Stimulated activated CD4-positive, alpha-beta T cell treated with anti-CD3 and anti-CD28 coated beads, Interleukin-2, amount 100 ng/mL, for 4 hours (primary cell): ENCODE measurements around the gene DIDO1.

Experiments
- DNase-seq: peaks from one replicate; pipeline ENCODE4 v3.0.0-alpha.2; 2020; ENCODE audit warnings: low read depth

The DIDO1 gene

DNA sequence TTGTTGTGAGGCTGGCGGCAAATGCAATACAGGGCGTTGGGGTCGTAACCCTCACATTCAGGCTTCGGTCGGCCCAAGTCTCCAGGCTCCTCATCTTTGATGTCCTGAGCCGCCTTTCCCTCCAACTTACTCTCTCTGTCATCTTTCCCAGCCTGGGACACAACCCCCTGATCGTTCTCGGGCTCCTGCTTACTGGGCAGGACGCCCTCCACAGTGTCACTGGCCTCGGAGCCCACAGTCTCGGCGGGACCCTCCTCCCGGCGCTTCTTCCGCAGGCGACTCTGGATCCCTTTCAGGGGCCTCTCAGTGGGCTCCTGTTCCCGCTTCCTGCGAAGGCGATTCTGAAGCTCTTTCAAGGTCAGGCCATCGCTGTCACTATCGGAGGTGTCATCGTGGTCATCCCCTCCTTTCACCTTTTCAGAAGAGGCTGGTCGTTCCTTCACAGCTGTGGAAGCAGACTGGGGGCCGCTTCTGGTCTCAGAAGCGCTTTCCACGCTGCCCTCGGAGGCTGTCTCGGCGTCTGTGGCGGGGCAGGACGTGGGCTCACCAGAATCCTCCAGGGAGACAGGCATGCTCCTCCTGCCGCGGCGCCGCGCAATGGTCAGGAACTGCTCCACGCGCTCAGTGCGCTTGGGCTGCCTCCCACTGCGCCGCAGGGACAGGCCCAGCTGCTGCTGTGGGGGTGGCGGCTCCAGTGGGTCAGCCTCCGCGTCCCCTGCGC is 15.4 kb downstream of the DIDO1 start:
- no peak for DNase-seq

DNA sequence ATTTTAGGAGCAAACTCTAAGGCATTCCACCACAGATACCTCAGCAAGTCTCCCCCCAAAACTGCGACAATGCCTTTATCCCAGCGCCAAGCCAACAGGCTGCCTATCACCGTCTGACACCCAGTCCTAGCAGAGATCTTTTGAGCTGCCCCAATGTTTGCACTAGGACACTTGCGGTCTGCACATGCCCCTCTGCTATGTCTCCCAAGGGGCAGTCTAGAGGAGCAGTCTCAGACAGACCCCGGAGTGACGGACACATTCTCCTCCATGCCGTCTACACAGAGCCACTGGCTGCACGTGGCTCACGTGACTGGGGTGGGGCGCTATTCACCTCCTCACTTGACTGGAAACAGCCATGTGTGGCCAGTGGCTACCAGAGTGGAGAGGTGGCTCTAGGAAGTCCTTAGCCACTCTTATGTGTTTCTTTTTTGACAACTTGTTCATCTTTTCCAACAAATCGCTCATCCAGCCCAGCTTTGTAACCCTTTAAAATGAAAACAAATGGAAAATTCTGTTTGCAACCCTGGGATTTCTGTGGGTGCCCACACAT is 16.0 kb downstream of the DIDO1 start:
- DNase-seq, result no peak

DNA sequence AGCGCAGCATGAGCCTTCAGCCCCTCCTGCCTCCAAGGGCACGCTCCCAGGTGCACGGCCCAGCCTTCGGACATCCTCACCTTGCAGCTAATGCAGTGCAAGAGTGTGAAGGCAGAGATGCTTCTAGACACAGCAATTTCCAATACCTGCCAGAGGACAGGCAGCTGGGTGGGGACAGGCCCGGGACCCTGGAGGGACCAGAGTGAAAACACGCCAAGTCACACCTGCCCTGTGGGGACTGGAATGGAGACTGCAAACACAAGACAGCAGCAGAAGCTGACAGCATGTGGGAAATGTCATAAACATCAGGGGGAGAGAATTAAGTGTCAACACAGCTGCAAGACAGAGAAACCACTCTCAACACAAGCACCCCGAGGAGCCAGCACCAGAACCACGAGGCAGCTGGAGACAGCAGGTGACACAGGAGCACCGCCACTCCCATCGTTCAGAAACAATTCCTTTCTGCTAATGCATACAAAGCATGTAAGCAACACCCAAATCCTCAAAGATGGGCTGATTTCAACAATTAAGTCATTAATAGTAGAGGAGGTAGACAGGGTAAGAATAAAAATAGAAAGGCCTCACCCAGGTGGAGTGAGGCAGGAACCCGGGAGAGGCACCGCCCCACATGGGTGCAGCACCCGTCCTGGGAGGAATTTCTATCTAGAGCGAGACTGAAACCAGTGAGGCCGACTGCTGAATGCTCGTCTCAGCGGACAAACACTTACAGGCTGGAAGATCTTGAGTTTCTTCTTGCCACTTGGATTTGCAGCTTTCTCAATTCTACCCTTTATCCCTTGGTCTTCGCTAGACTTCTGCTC is 17.1 kb downstream of the DIDO1 start:
- DNase-seq, result no peak

- DNase-seq, result no peak
These were observed 18.7 kb downstream of the DIDO1 start for GRCh38 chr20:62907384-62908317.

DNA sequence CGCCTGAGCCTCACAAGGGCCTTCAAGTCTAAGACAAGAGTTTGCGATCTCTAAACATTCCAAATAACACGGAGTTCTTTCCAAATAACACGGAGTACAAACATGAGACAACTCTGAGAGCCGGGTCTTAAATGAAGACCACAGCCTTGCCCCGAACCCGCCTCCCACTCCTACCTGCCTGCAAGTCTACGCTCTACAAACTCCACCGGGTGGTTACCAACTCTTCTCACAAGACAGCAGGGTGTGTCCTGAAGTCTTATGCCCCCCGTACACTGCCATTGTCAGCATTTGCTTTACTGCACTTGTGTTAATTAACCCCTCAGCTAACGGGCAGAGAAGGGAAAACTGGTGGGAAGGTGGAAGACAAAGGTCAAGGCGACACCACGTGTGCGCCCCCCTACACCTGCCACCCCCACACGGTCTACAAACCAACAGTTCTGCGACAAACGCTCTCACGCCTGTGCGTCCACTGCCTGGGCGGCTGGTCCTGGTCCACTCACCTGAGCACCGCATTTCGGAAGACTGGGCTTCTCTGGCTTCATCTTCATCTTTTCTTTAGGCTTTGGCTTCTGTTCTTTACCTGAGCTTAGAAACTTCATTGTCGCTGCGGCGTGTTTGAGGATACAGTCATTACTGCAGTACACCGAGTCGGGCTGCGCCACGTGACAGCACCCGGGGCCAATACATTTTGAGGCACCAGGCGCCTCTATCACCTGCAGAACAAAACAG is 19.5 kb downstream of the DIDO1 start:
- no peak for DNase-seq

DNA sequence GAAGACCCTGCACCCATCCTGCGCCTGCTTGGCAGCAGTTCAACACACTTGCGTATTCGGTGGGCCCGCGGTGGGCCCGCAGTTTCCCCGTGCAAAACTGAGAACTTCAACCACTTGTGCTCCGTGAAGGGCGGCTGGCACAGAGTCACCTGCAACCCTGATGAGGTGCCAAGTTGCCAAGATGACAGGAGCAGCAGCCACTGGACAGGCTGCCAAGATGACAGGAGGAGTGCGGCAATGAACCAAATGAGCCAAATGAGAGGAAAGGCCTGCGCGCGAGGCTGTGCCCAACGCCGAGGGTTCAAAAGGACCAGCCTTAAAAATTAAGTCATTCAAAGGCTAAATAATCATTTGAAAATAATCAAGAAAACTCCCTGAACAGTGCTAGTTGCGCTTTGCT is 20.1 kb downstream of the DIDO1 start:
- DNase-seq, result no peak

DNA sequence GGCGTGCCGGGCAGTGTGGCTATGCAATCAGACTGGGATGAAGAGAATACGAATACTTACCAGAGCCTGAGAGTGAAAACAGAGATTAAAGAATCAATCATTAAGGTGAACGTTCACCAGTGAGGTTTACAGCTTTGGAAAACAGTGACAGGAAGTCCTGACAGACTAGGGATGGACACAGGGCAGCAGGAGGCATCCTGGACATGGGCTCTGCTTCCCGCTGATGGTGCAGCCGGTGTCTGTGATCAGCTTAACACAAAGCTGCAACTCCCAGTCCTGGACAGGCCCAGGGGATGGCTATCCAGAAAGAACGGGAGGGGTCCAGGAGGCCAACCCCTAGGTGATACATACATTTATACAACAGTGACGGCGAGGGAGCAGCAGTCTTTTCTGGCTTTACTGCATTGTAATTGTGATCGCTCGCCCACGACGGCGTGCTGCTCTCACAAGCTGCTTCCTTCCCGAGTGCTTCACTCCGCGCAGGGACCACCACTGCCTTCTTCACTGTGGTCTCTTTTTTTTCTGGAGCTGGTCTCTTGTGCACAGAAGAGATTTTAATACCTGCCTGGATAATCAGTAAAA is 20.7 kb downstream of the DIDO1 start:
- no peak for DNase-seq

DNA sequence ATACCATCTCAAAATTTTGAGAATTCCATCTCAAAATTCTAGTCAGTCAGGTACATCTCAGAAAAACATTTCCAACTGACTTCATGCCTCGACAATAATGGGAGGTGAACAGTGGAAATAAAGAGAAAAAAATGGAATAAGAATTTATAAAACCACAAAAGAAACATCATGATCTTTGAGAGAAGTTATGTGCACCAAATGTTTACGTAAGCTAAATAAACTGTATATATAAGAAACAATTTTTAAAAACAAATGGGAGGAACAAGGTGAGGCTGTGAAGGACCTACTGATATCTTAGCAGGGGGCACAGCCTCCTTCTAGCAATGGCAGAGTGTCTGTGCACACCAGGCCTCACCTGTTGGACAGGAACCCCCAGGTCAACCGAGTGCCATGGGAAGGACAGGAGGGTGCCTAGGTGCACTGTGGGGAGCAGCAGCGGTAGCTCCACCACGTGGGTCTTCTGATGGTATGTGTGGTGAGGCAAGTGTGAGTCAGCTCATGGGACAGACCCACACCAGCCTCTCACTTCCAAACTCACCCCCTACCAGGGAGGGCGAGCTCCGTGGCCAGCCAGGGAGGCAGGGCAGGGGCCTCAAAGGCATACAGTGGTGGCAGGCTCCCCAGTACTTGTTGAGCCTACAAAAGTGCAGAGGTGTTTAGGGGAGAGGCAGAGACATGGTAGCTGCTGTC is 23.2 kb downstream of the DIDO1 start:
- DNase-seq, result no peak

GRCh38 chr20:62901891-62902290 is 24.4 kb downstream of the DIDO1 start:
- no peak for DNase-seq

DNA sequence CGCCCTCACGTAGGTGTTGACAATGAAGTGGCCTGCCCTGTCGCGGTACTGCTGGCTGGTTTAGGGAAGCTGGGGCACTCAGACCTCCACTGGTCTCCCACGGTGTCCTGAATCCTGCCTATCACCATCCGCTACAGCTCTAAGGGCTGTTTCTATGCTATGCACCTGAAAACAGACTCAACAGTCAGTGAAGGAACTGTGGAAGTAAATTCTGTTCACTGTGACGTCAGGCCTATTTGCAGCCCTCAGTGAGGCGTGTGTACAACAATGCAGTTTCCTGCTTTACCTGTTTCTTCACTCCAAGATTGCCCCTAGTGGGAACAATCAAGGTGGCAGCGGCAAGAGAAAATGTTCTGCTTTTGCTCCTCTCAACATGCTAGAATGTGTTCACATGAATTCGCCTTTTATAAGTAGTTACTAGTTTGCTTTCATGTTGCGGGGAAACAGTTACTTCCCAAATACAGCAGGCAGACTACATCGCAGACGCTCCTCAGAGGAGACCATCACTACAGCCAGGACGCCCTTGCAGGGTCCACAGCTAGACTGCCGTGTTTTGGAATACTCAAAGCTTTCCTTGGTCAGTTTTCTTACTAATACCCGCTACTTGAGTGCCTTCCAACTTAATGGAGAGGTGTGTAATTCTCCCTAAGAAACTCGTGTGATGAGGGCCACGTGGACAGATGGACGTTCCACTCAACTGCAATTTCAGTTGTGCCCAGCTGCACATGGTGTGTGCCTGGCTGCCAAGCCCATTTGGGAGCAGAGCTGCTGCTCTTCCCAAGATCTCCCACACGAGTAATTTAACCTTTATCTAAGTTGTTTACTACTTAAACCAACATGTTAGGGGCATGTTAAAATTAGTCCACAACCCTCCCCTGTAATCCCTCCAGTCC is 25.4 kb downstream of the DIDO1 start:
- no peak for DNase-seq

- peak; percentile 47 for DNase-seq
These were observed 26.1 kb downstream of the DIDO1 start for GRCh38 chr20:62900052-62900691.

DNA sequence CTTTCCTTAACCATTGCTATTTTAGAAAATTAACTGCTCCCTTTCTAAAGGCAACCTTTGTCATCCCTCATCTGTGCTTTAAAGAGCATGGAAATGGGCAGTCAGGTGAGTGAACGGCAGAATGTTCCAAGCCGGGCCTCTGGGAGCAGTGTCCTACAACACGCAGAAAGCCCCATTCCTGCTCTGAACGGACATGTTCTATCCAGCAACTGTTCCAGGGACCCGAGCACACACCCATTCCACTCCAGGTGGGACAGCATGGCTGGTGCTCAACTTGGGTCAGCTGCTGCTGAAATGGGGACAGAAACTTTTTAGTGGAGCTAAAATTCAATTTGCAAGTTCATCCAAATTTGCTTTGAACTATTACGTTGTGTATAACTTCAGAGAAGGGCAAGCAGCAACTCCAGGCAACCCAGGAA is 26.7 kb downstream of the DIDO1 start:
- no peak for DNase-seq

- no peak for DNase-seq
These were observed 27.2 kb downstream of the DIDO1 start for GRCh38 chr20:62898970-62899632.

GRCh38 chr20:62898093-62898964 is 28.0 kb downstream of the DIDO1 start:
- no peak for DNase-seq

- DNase-seq, result no peak
These were observed 28.6 kb downstream of the DIDO1 start for GRCh38 chr20:62897666-62898065.

GRCh38 chr20:62896526-62896925 is 29.8 kb downstream of the DIDO1 start:
- DNase-seq, result no peak

DNA sequence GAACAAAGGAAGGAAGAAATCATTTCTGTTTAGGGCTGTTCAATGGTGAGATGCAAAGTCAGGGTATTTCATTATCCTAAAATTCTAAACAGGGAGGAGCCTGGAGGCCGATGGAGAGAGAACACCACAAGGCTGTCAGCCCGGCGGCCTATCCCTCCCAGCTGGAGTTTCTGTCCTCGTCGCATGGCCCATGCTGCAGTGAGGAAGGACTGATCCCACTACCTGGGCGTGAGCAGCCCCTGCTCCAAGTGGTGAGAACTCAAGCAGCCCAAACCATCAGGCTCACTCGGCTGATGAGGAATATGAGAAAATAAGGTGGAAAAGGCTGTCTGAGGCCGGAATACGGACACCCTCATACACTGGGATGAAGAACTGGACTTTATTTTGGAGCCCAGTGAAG is 30.8 kb downstream of the DIDO1 start:
- no peak for DNase-seq
